AG09319 (cell line): ENCODE data around the gene SNRNP48.

ENCODE experiments used
- DNase-seq: peaks from one replicate; pipeline ENCODE4 v3.0.0-alpha.2; 2010; ENCODE audit warnings: low read depth; ENCODE audit errors: extremely low read depth
- CTCF ChIP-seq: IDR thresholded peaks from 2 replicates; pipeline ENCODE4 v1.5.1; 2011; ENCODE audit warnings: low read depth, mild to moderate bottlenecking, inconsistent platforms, low read length, moderate library complexity

The SNRNP48 gene

GRCh38 chr6:7644417-7644816, 54.4 kb downstream of the SNRNP48 start:
- TF ChIP-seq CTCF: no peak
- DNase-seq: no peak

- no peak for TF ChIP-seq CTCF
- no peak for DNase-seq
Measured at GRCh38 chr6:7646394-7646793, 56.4 kb downstream of the SNRNP48 start.

- no peak for DNase-seq
- no peak for TF ChIP-seq CTCF
Measured at GRCh38 chr6:7647504-7647903, 57.5 kb downstream of the SNRNP48 start.

GRCh38 chr6:7649037-7649810, 59.2 kb downstream of the SNRNP48 start:
- TF ChIP-seq CTCF: no peak
- no peak for DNase-seq

- DNase-seq: no peak
- TF ChIP-seq CTCF: no peak
Measured at GRCh38 chr6:7650878-7651277, 60.9 kb downstream of the SNRNP48 start.

- DNase-seq: no peak
- TF ChIP-seq CTCF: no peak
Measured at GRCh38 chr6:7652957-7653356, 63.0 kb downstream of the SNRNP48 start.

- DNase-seq: no peak
- TF ChIP-seq CTCF: no peak
Measured at GRCh38 chr6:7656355-7656754, 66.4 kb downstream of the SNRNP48 start.
